Activated gamma-delta T cell (primary cell): Measurements from ENCODE around the gene RUFY4.
"Not testable (repeated sequence)": the region's sequence is repeated elsewhere in the genome, so short reads cannot be mapped to it uniquely, and the experiment has no call there.

Experiments used
- DNase-seq: peaks from one replicate; lab custom pipeline; 2025; lab: John Stamatoyannopoulos, UW
- total RNA-seq, 2 donors: gene quantifications; one replicate each; lab custom pipeline; 2026; lab: John Stamatoyannopoulos, UW

Gene RUFY4
- 0.05 to 0.13 reads per million in 2 donors for total RNA-seq

- DNase-seq: not testable (repeated sequence)
These were observed at the start of gene RUFY4 for GRCh38 chr2:218068721-218069334. TSS of gene RUFY4 (plus strand) at chr2:218069253. CDS start at chr2:218070606, 1,353 bp downstream.

GRCh38 chr2:218019411-218020060 lies 49.5 kb upstream of the RUFY4 start:
- no peak for DNase-seq

- no peak for DNase-seq
These were observed 48.8 kb upstream of the RUFY4 start for GRCh38 chr2:218020281-218020680.

- DNase-seq: no peak
These were observed 48.0 kb upstream of the RUFY4 start for GRCh38 chr2:218020966-218021535.

GRCh38 chr2:218021536-218022071 lies 47.4 kb upstream of the RUFY4 start:
- no peak for DNase-seq

DNA sequence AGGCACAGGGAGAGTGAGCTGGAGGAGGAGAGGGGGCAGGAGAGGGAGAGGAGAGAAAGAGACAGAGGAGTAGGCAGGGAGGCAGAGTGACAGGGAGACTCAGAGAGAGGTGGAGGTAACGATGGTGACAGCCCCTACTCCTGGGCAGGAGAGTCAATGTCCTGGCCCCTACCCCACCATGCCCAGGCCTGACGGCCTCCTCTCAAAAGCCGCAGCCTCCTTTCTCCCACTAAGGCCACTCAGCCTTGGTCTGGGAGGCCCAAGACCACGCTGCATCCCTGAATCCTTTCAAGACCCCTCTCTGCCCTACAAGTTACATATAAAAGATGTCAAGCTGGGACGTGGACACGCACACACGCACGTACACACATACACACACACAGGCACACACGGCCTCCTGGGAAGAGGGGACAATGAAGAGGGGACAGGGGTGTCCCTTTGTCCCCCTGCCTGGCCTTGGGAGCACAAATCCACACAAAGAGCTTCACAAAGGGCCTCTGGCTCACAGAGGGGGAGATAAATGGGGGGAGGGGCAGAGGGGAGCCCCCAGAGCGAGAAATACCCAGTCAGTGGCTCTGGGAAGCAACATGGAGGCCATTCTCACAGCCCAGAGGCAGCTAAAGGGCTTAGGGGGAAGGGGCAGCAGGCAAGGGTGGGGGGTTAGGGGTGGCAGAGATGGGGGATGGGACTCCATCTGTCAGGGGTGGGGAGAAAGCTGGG lies 46.8 kb upstream of the RUFY4 start:
- no peak for DNase-seq

GRCh38 chr2:218022851-218023530 lies 46.1 kb upstream of the RUFY4 start:
- no peak for DNase-seq

DNA sequence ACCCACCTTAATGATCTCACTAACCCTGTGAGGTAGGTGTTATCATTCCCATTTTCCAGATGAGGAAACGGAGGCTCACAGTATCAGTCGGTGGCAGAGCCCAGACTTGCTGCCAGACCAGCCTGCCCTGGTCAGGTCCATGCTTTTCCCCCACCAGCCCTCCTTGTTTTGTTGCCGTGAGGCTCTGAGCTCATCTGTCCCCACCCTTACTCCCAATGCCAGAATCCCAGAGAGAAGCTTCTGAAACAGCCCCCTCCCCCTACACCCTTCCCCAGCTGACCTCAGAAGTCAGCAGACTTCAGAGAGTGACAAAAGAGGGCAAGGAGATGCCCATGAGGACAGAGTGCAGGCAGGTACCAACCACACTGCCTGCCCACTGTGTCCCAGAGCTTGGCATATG lies 45.4 kb upstream of the RUFY4 start:
- DNase-seq: no peak

DNA sequence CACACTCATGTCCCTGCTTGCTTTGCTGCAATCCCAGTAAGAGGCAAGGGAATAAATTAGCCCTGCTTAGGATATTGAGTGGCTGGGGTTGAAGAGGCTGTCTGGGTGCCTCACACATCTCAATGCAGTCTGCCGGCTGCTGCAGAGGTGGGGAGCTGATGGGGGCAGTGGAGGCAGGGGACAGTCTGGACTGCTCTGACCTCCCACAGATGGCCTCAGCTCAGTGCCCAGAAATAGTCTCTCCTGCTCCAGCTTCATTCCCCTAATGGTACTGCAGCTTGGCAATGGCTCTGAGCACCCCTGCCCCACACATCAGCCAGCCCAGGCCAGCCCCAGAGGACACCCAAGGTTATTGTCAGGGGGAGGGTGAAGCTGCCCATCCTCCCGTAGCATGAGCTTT lies 44.7 kb upstream of the RUFY4 start:
- no peak for DNase-seq

GRCh38 chr2:218024871-218025270 lies 44.2 kb upstream of the RUFY4 start:
- DNase-seq: no peak

- DNase-seq: no peak
These were observed 42.8 kb upstream of the RUFY4 start for GRCh38 chr2:218026244-218026643.

GRCh38 chr2:218026676-218027425 lies 42.2 kb upstream of the RUFY4 start:
- no peak for DNase-seq

DNA sequence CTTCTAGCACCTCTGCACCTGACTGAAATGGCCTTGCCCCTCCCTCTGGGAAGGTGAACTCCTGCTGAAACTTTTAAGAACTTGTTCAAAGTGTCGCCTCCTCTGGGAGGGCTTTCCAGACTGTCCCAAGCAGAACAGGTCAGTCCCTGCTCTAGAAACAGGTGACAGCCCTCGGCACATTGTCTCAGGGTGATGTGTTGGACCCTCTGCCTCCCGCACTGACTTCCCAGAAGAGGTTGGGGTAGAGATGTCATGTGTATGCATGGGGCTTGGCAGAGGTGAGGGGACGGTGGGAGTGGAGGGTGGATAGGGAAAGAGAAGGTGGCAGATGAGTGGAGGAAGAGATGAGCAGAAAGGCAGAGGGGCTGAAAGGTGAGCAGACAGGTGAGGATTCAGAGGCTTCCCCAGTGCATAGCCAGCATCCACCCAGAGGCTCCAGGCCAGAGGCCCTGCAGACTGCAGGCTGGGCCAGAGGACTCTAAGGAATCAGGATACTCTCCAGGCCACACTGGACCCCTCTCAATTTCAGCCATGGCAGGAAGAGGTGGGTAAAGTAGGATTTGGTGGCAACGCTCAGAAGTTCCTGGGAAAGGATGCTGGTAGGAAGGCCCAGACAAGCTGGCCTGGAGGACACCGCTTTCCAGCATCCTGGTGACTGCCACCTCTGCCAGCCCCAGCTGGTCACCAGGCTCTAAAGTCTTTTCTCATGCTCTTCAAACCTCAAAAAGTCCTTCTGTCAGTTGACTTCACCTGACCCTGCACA lies 41.4 kb upstream of the RUFY4 start:
- no peak for DNase-seq

GRCh38 chr2:218028189-218028495 lies 40.9 kb upstream of the RUFY4 start:
- no peak for DNase-seq

DNA sequence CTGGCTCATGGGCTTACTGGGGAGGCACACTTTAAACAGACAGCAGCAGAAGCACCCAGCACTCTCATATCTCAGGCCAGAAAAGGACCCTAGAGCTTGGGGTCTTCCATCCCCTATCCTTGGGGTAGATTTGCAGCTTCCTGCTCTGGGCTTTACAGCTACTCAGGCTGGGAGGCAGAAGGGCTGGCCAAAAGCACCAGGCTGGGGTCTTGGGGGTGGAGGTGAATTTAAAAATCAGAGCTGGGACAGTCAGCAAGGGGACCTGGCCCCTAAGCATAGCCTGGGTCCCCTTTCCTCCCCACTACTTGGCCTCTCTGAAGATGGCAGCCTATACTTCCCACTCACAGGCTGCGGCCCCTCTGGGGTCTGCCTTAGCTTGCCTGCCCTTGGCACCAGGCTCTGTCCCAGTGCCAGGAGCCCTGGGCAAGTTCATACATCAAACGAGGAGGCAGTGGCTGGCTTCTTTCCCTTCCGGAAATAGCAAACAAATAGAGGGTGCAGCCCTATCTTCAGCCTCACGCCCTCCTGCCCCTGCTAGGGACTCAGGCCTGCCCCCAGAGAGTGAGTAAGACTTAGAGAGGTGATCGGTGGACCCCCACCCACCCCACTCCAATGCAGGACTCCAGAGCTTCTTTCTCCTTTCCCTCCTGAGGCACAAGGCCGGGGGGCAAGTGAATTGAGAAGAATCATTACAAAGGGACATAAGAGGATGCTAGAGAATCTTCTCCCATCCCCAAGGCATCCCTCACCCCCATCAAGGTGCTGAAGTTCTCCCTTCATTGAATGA lies 40.3 kb upstream of the RUFY4 start:
- DNase-seq: no peak

- no peak for DNase-seq
These were observed 39.4 kb upstream of the RUFY4 start for GRCh38 chr2:218029366-218030360.

- DNase-seq: no peak
These were observed 38.5 kb upstream of the RUFY4 start for GRCh38 chr2:218030409-218031195.

GRCh38 chr2:218031261-218031660 lies 37.8 kb upstream of the RUFY4 start:
- DNase-seq: no peak
